Effector CD8-positive, alpha-beta T cell (primary cell): Measurements from ENCODE around the gene CLINT1.
"Not testable (repeated sequence)": the region's sequence is repeated elsewhere in the genome, so short reads cannot be mapped to it uniquely, and the experiment has no call there.

Experiments
- DNase-seq: peaks from one replicate; lab custom pipeline; 2025; lab: John Stamatoyannopoulos, UW
- total RNA-seq, 4 experiments: gene quantifications; one replicate each; lab custom pipeline; 2026; lab: John Stamatoyannopoulos, UW

The CLINT1 gene
- total RNA-seq = 110 to 130 (median 120) reads per million in 4 experiments

DNA sequence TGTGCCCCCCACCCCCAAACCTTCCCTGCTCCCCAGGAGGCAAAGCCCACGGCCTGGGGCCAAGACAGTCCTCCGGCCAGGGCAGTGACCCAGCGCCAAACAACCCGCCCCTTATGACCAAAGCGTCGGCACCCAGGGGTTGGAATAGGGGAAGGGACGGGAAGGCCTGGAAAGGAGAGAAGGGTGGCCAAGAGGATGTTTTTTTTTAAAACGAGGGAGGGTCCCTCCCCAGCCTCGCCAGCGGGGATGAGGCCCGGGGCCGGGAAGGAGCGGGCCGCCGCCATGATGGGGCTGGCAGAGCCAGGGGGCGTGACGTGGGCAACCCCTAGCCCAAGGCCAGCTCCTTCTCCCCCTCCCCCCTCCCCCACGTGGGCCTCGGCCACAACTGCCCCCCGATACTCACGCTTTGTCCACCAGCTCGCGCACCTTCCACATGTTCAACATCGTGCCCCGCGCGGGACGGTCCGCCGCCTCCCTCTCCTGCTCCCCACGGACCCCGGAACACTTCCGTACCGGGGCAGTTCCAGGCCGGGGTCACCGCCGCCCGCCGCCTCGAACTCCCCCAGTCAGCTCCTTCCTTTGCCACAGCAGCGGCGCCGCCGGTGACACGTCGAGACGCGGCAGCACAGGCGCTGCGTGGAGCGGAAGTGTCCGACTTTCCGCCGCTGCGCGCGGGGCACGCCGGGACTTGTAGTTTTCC lies at the start of gene CLINT1:
Gene CLINT1 (minus strand): TSS at position 619 of the 700 bp plus-strand sequence. CDS start 175 bp downstream, at position 444.
- peak; percentile 81 for DNase-seq

DNA sequence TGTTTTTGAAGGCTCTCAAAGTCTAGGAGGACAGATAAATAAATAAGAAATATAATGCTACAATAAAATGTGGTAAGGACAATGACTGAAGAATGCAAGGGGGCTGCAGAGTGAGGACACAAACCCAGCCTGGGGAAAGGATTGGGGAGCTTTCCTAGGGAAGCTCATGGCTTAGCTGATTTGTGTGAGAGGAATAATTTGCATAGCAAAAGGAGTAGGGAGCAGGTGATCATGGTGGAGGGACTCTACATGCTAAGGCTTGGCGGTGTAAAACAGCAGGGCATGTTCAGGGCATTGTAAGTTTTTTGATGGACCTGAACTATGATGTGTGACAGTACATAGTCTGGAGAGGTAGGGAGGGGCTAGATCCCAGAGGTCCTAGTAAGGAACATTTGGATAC lies 49.5 kb upstream of the CLINT1 start:
- no peak for DNase-seq

DNA sequence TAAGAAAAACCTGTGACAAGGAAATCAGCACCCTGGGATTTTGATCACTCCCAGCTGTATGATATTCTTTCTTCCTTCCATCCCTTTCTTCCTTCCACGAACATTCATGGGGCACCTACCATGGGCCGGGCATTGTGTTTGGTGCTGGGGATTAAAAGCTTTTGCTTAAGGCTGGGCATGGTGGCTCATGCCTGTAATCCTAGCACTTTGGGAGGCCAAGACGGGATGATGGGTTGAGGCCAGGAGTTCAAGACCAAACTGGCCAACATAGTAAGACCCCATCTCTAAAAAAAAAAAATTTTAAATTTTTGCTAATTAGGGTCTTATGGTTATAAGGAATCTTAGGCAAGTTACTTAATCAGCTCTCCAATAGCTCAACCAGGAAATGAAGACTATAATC lies 48.5 kb upstream of the CLINT1 start:
- no peak for DNase-seq

DNA sequence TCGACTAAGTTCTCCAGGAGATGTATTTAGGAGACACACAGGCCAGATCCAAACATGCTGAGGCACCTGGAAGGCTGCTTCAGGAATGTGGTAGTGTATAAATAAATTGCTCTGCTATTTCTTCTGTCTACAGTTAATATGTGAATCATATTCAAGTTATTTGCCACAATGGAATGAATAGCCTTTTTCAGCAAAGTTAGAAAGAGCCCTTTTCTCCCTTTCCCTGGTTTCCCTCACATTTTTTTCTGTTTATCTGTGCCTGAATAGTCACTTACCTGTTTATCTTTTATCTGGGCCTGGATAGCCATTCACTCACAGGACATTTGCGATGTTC lies 44.1 kb upstream of the CLINT1 start:
- no peak for DNase-seq

DNA sequence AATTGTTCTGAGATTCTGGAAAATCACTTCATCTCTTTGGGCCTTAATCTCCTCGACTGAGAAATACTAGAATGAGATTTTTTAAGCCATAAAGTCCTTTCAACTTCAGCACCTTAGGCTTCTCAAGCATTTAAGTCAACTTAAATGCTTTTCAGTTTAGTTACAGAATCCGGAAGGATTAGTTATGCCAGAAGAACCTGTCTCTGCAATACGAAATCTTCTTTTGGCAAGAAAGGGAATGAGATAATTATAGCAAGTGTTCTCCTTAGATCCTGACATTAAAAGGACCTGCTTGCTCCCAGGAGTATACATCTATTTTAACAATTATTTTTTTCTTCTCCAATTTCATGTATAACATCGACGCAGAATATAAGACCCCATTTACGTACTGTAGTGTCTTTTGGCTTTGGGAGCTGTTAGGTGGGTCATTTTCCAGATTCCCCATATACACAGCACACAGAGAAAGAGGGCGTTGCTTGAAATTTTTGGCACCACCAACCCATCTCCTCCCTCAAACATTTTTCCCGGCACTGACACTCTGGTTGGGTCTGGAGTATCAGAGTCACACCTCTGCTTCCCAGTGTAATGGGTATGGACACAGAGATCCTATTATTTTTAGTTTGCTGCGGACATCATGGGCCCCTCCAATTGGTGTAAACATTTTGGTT lies 43.6 kb upstream of the CLINT1 start:
- no peak for DNase-seq

DNA sequence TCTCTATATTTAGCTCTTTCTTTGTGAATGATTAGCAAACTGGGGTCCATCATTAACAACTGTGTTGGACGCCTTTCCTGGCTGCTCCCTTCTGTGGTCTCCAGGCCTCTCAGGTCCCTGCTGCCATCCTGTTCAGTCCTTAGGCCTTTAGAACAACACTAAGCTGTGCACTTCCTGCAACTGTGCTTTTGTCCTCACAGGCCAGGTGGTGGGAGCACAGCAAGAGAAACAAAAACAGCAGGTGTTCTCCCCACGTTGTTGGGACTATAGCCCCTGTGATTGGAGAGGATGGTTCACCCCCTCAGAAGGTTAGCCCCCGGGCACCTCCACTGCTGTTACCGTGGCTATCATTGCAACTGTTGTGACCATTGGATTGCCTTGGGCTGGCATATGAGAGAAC lies 41.7 kb upstream of the CLINT1 start:
- DNase-seq = no peak

DNA sequence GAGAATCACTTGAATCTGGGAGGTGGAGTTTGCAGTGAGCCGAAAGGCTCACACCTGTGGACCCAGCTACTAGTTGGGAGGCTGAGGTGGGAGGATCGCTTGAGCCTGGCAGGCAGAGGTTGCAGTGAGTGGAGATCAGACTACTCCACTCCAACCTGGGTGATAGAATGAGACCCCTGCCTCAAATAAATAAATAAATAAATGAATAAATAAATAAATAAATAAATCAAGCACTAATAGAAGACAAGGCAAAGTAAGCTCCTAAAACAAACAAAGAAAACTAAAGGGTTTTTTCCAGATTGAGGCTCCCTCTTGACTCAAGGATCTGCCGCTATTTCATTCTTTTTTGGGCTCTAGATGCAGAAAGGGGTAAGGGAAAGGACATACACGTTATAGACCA lies 34.7 kb upstream of the CLINT1 start:
- DNase-seq = no peak

DNA sequence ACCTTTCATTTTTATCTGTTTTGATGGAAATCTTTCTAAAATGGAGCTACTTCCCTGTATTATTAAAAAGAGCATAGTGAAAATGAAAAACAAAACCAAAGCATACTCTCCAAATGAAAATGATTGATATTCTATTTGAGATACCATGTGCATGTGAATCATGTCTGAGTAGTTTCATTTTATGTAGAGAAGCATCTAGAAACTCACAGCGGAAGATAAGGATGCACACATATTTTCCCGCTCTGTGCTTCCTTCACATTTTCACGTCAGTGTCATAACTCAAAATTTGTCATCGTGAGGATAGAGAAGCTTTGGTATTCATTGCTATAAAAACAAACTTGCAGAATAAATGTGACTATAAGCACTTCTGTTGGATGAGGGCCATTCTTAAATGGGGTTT lies 34.0 kb upstream of the CLINT1 start:
- DNase-seq = no peak

DNA sequence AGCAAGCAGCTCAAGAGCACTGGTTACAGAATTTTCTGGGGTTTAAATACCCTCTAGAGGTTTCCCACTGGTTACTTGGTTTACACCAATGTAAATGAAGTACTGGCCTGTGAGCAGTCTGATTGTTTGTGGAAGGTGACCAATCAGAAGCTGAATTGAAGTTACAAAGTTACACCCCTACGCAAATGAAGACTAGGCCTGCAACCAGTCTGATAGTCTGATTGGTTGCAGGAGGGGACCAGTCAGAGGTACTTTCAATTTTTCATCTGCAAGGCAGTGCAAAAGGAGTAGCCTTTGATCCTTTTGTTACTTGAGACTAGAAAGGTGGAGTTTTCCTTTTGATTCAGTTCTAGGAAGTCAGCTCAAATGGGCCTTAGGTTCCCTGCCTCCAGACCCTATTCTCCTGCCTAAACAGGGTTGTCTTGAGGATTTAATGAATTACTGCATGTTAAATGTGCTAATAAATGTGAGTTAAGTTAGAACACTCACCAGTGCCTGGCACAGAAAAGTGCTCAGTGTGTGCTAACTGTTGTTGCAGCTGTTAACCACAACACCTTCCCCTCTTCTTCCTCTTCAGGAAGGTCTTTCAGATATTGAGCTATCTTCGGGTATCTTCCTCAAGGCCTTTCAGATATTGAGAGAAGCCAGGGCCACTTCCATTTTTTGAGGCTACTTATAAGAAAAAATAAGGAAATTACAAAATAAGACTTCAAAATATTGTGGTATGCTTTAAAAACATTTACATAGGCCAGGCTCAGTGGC lies 32.1 kb upstream of the CLINT1 start:
- no peak for DNase-seq

DNA sequence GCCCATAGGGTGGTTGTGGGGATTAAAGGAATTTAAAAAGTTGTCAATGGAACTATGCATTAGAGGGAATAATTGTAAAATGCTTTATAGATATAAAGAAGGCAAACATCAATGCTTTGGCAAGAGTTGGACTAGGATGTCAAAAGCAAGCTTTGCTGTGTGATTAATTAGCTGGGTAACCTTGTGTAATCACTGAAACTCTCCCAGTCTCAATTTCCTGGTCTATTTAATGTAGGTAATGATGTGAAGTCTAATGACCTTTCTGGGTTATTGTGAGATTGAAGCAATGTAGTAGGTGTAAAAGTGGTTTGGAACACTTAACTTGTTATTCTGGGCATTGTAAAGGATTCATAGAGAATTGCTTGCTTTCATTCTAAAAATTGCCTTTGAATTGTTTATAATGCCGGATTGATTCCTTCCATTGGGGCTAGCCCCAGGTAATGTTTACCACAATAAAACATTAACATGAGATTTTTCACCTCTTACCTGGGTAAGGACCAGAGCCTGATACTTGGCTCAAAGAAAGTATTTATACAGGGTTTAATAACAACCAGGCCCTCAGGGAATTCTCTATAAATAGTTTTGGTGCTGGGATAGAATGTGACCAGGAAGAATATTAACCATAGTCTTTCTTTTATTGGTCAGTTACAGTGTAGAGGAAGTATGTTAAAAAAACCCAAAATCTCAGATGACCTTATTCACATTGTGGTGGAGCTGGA lies 30.0 kb upstream of the CLINT1 start:
- DNase-seq = no peak

DNA sequence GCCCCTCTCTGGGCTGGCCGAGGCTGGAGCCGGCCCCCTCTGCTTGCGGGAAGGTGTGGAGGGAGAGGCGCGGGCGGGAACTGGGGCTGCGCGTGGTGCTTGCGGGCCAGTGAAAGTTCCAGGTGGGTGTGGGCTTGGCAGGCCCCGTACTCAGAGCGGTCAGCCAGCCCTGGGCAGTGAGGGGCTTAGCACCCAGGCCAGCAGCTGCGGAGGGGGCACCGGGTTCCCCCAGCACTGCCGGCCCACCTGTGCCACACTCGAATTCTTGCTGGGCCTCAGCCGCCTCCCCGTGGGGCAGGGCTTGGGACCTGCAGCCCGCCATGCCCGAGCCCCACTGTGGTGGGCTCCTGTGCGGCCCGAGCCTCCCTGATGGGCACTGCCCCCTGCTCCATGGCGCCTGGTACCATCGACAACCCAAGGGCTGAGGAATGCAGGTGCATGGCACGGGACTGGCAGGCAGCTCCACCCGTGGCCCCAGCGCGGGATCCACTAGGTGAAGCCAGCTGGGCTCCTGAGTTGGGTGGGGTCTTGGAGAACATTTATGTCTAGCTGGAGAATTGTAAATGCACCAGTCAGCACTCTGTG lies 27.9 kb upstream of the CLINT1 start:
- DNase-seq = no peak

DNA sequence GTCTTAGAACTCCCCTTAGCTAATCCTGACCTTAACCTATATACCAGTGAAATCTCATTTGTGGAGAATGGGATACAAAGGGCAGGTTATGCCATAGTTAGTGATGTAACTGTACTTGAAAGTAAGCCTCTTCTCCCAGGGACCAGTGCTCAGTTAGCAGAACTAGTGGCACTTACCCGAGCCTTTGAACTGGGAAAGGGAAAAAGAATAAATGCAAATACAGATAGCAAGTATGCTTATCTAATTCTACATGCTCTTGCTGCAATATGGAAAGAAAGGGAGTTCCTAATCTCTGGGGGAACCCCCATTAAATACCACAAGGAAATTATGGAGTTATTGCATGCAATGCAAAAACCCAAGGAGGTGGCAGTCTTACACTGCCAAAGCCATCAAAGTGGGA lies 26.1 kb upstream of the CLINT1 start:
- not testable (repeated sequence) for DNase-seq

DNA sequence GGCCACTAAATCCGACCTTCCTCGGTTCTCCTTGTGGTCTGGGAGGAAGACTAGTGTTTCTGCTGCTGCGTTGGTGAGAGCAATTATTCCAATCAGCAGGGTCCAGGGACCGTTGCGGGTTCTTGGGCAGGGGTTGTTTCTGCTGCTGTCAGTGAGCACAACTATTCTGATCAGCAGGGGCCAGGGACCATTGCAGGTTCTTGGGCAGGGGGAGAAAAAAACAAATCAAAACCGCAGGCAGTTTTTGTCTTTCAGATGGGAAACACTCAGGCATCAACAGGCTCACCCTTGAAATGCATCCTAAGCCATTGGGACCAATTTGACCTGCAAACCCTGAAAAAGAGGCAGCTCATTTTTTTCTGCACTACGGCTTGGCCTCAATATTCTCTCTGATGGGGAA lies 22.6 kb upstream of the CLINT1 start:
- not testable (repeated sequence) for DNase-seq

DNA sequence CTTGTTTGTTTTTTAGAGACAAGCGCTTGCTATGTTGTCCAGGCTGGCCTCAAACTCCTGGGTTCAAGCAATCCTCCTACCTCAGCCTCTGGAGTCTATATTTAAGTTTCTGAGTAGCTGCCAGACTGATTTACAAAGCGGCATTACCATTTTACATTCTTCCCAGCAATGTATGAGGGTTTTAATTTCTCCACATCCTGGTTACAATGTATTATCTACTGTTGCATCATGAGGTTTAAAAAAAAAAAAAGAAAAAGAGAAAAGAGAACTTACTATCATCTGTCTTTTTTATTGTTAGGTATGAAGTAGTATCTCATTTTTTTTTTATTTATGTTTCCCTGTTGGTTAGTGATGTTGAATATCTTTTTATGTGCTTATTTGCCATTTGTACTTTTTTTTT lies 18.9 kb upstream of the CLINT1 start:
- no peak for DNase-seq

DNA sequence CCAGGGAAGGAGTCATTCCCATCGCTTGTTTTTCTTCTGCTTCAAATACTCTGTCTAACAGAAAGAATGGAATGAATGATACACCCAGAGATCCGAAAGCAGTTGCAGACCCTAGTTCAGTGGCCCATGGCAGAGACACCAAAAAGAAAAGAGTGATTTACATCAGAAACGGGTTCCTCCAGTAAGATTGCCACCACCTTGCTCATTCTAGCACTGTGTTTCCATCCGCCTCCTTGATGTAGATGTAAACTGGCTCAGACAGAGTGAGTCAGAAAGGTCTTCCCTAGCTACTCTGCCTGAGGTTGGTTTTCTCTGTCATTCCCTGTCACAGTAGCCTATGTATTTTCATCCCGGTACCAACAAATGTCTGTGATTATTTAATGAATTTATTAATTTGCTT lies 15.9 kb upstream of the CLINT1 start:
- no peak for DNase-seq

DNA sequence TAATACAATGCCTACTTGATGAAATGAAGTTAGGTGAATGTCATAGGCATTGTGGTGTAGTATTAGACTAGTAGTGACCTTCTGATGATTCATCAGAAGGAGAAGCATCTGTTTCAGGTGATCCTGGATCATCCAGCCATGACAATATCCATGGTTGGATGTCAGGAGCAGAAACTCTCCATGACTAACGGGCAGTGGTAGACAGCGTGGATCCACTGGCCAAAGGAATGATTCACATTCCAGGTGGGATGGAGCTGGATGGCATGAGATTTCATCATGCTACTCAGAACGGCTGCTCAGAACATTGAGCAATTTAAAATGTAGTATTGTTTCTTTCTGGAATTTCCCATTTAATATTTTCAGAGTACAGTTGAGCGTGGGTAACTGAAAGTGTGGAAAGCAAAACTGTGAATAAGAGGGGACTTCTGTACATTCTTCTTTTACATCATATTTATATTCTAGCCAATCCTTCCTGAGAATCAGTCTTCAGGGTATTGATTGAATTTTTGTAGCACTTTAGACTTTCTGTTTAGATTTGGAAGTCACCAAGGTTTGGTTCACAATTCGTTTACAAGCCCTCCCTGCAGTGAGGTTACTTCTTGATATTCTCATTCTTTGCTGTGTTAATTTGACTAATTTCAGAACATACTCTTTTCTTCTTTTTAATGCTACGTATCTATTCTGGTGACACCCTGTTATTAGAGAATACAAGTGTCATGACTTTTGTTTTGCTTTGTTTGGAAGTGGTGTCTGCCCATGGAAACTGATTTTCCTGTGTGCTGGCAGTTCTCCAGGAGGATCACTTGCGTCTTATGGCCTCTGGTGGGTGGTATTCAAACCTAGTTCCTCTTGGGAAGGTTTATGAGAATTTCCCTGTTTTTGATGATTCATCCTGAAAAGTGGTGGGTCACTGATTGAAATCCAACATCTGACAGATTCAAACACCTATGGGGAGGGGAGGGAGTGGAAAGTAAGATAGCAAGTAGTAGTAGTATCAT lies 12.2 kb upstream of the CLINT1 start:
- DNase-seq = no peak

DNA sequence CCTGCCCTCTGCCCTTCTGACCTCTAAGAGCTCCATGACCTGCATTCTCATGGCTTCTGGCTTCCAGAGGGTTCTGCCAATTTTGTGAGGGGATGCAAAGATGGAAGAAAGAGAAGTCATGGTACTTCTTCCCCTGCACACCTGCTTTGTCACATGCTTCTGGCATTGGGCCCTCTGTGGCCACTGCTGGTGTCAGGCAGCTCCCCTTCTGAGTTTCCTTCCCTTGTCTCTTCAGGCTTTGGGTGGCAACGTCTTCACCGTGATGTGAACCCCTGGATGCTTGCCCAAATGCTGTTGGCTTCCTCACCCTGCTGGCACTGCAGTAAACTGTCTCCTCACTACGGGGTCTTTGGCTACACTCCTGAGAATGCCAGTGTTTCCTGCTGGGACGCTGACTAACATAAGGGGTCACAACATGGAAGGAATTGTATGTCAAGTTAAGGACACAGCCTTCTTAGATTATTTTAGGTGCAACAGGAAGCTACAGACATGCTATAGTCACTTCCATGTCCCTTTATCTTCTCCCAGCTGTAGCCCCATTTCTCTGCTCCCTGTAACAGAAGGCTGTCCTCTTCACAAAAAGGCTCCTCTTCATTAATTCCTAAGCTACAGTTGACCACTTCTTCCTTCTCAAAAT lies 8.9 kb upstream of the CLINT1 start:
- DNase-seq = no peak

DNA sequence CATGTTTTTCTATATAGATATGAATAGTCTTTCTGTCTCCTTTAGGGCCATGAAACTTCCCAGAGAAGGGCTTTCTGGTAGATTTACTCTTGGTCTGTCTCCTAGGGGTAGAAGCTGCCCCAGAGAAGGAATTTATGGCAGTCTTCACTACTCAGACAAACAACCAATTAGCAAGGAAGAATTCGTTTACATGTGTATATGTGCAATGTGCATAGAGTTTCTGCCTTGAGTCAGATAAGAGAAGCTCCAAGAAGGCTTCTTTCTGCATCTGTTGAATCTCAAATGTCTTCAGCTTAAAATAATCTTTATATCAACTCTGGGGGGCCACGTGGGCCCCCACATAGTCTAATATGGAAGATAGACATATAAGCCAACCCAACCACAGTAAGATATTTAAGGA lies 7.6 kb upstream of the CLINT1 start:
- no peak for DNase-seq

DNA sequence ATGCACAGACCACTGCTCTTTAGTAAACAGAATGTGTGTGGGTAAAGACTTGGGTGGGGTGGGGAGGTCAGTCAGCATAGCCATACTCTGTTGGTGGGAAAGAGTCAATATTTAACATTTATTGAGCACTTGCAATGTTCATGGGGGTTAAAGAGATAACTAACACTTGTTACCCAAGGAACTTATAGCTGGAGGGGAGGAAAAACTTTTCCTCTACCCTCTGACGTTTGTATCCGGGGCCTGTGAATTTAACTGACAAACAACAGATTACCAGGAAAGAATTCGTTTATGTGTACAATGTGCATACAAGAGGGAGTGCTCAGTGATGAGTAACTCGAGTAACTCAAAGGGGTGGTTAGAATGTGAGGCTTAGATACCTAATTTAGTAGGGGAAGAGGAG lies 6.8 kb upstream of the CLINT1 start:
- no peak for DNase-seq

DNA sequence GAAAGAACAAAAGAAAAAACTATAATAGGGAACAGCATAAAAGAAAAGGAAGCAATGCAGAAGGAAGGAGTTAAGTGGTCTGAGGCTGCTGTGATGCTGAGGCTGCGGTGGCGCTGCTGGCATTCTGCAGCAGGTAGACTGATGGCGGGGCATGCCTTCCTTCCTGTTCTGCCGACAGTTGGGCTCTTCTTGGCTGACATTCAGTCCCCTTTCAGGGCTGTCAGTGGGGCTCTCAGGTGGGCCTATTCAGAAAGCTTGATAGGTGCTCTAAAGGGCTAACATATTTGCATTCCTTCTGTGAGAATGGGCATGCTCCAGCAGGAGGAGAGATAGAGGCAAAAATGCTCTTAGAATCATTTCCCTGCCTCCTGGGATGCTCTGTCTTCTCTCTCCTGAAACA lies 5.1 kb upstream of the CLINT1 start:
- DNase-seq = peak; percentile 16
